ENCODE results near the gene GRXCR1.

The GRXCR1 gene

DNA sequence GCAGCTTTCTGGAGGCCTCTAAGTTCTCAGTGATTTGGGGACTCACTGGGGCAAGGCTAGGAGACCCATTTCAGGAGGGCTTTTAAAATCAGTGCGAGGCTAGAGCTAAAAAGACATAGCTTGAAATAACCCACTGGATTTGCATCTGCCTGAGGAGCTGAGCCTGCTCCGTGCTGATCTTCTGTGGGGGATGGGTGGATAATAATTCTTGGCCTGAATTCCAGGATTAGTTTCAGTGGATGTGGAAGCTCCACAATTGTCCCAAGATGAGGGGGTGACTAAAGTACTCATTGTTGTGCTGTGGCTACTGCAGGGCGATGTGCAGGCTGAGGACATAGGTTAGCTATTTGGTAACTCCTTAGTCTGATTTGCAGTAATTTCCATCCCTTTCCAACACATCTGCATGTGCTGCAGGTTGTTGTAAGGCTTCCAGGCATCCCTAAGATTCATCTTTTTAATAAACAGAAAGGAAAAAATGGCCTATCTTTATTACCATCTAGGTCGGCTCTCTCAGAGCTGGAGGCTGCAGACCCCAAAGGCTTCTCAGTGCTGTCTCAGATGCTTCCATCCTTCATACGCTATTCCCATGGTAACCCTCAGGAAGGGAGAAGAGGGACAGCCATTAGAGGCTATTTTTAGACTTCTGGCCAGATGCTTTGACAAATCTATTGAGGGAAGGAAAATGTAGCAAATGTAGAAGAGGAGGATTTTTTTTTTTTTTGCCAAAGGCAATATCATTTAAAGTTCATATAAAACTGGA lies 63.4 kb downstream of the GRXCR1 start:
- H2AK5ac ChIP-seq (ENCODE audit: low read depth, low read length) = no peak overlapping the region
- no peak overlapping the region for H4K91ac ChIP-seq (ENCODE audit: low read depth, low read length, poor library complexity)
- H4K8ac ChIP-seq (ENCODE audit: low read depth, low read length) = no peak overlapping the region
- no peak overlapping the region for H2BK15ac ChIP-seq (ENCODE audit: low read length)
- no peak overlapping the region for H2AFZ ChIP-seq (ENCODE audit: low read length)
- no peak overlapping the region for H3K4me3 ChIP-seq (ENCODE audit: low read length in 2 of 2)
- H3K27ac ChIP-seq (replicated peaks; ENCODE audit: low read length) = no peak overlapping the region
- no CpG with 5 or more reads among the region's 5 CpGs for WGBS, 2 donors (ENCODE audit: extremely low coverage in 2 of 2, insufficient read length in 2 of 2, insufficient replicate concordance in 1 of 2)
- no peak overlapping the region for H3K23ac ChIP-seq (ENCODE audit: low read depth, low read length, poor library complexity)
- no peak overlapping the region for H2BK12ac ChIP-seq (ENCODE audit: low read length)
- no peak overlapping the region for H3K4me2 ChIP-seq (ENCODE audit: insufficient read depth, low read length, poor library complexity, severe bottlenecking)
- no peak overlapping the region for H2BK120ac ChIP-seq (ENCODE audit: low read depth, low read length)
- no peaks in the 10 kb centered on the region for H3K79me1 ChIP-seq (ENCODE audit: low read depth, low read length)
- no peak for DNase-seq (ENCODE audit: low spot score)
- no peak overlapping the region for H3K14ac ChIP-seq (ENCODE audit: low read length)
- no peak overlapping the region for H2BK5ac ChIP-seq (ENCODE audit: low read length)
- H3K18ac ChIP-seq (ENCODE audit: low read length) = no peak overlapping the region
- H3K4ac ChIP-seq (ENCODE audit: low read length) = no peak overlapping the region
- no peaks in the 10 kb centered on the region for H3K9me3 ChIP-seq (replicated peaks in 1 of 2; ENCODE audit: control insufficient read depth in 2 of 2, insufficient read depth in 1 of 2, low read depth in 1 of 2, low read length in 2 of 2)
- H3K4me1 ChIP-seq (ENCODE audit: control insufficient read depth in 2 of 2, insufficient read depth in 1 of 2, low read depth in 1 of 2, low read length in 2 of 2) = no peaks in the 10 kb centered on the region
- H3K36me3 ChIP-seq (replicated peaks in 1 of 2; ENCODE audit: control insufficient read depth in 2 of 2, insufficient read depth in 2 of 2, low read length in 2 of 2) = no peaks in the 10 kb centered on the region
- no peak overlapping the region for H3K9ac ChIP-seq (ENCODE audit: low read depth, low read length, poor library complexity)
- H3K27me3 ChIP-seq (ENCODE audit: control insufficient read depth in 3 of 3, insufficient read depth in 3 of 3, low read depth in 1 of 3, low read length in 3 of 3) = no peaks in the 10 kb centered on the region

DNA sequence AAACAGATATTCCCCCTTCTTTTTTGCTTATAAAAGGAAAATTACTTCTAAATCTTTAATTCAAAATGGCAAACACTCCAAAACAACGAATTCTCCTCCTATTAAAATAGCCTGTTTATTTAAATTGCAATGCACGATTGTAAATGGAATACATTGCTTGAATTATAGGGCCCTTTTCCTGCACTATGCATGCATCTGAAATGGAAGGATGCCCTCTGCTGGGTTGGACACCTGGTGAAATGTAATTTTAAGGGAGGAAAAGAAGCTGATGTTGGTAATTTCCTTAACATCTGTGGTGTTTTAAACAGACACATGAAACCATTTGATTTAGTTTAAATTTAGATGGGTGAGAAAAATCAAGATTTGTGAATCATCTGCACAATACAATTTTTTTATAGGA lies 72.8 kb downstream of the GRXCR1 start:
- no peak overlapping the region for H2BK120ac ChIP-seq (ENCODE audit: low read depth, low read length)
- no peak overlapping the region for H3K18ac ChIP-seq (ENCODE audit: low read length)
- H2AK5ac ChIP-seq (ENCODE audit: low read depth, low read length) = no peak overlapping the region
- H3K79me1 ChIP-seq (ENCODE audit: low read depth, low read length) = no peaks in the 10 kb centered on the region
- no peak overlapping the region for H3K23ac ChIP-seq (ENCODE audit: low read depth, low read length, poor library complexity)
- no peak overlapping the region for H4K91ac ChIP-seq (ENCODE audit: low read depth, low read length, poor library complexity)
- no peaks in the 10 kb centered on the region for H3K27me3 ChIP-seq (ENCODE audit: control insufficient read depth in 3 of 3, insufficient read depth in 3 of 3, low read depth in 1 of 3, low read length in 3 of 3)
- H3K4me3 ChIP-seq (ENCODE audit: low read length in 2 of 2) = no peak overlapping the region
- H3K9me3 ChIP-seq (replicated peaks in 1 of 2; ENCODE audit: control insufficient read depth in 2 of 2, insufficient read depth in 1 of 2, low read depth in 1 of 2, low read length in 2 of 2) = no peaks in the 10 kb centered on the region
- no peak overlapping the region for H3K14ac ChIP-seq (ENCODE audit: low read length)
- no peak overlapping the region for H3K27ac ChIP-seq (replicated peaks; ENCODE audit: low read length)
- no peaks in the 10 kb centered on the region for H3K36me3 ChIP-seq (replicated peaks in 1 of 2; ENCODE audit: control insufficient read depth in 2 of 2, insufficient read depth in 2 of 2, low read length in 2 of 2)
- H3K4me2 ChIP-seq (ENCODE audit: insufficient read depth, low read length, poor library complexity, severe bottlenecking) = no peak overlapping the region
- H3K4ac ChIP-seq (ENCODE audit: low read length) = no peak overlapping the region
- no peak overlapping the region for H2BK5ac ChIP-seq (ENCODE audit: low read length)
- no peak overlapping the region for H2BK12ac ChIP-seq (ENCODE audit: low read length)
- WGBS, 2 donors (ENCODE audit: extremely low coverage in 2 of 2, insufficient read length in 2 of 2, insufficient replicate concordance in 1 of 2) = no CpG with 5 or more reads among the region's 2 CpGs
- no peak overlapping the region for H2AFZ ChIP-seq (ENCODE audit: low read length)
- H3K4me1 ChIP-seq (ENCODE audit: control insufficient read depth in 2 of 2, insufficient read depth in 1 of 2, low read depth in 1 of 2, low read length in 2 of 2) = no peaks in the 10 kb centered on the region
- H3K9ac ChIP-seq (ENCODE audit: low read depth, low read length, poor library complexity) = no peak overlapping the region
- H4K8ac ChIP-seq (ENCODE audit: low read depth, low read length) = no peak overlapping the region
- no peak overlapping the region for H2BK15ac ChIP-seq (ENCODE audit: low read length)
- DNase-seq (ENCODE audit: low spot score) = no peak

DNA sequence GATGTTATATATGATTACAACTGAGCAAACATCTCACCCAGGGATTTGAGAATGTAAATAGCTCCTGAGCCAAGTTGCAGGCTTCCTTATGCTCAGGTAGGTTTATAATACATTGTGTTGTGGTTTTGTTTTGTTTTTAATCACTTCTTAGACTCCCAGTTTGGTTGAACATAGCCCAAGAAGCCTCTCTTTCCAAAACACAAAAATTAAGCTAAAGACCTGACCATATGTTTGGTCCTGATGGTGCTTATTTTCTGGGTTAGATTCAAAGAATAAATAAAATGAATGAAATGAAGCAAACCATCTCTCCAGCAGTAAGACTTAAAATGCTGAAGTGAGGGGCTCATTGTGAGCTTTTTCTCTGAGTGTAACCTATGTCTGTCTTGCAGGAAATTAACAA lies 93.5 kb downstream of the GRXCR1 start:
- no peak overlapping the region for H3K23ac ChIP-seq (ENCODE audit: low read depth, low read length, poor library complexity)
- no peak overlapping the region for H2BK12ac ChIP-seq (ENCODE audit: low read length)
- no peak overlapping the region for H2AFZ ChIP-seq (ENCODE audit: low read length)
- no peak overlapping the region for H3K27ac ChIP-seq (replicated peaks; ENCODE audit: low read length)
- H3K27me3 ChIP-seq (ENCODE audit: control insufficient read depth in 3 of 3, insufficient read depth in 3 of 3, low read depth in 1 of 3, low read length in 3 of 3) = no peaks in the 10 kb centered on the region
- H3K79me1 ChIP-seq (ENCODE audit: low read depth, low read length) = no peaks in the 10 kb centered on the region
- DNase-seq (ENCODE audit: low spot score) = no peak
- no peak overlapping the region for H4K91ac ChIP-seq (ENCODE audit: low read depth, low read length, poor library complexity)
- no peak overlapping the region for H3K14ac ChIP-seq (ENCODE audit: low read length)
- no peaks in the 10 kb centered on the region for H3K36me3 ChIP-seq (replicated peaks in 1 of 2; ENCODE audit: control insufficient read depth in 2 of 2, insufficient read depth in 2 of 2, low read length in 2 of 2)
- no peaks in the 10 kb centered on the region for H3K4me1 ChIP-seq (ENCODE audit: control insufficient read depth in 2 of 2, insufficient read depth in 1 of 2, low read depth in 1 of 2, low read length in 2 of 2)
- no peak overlapping the region for H4K8ac ChIP-seq (ENCODE audit: low read depth, low read length)
- H3K4me3 ChIP-seq (ENCODE audit: low read length in 2 of 2) = no peak overlapping the region
- no peak overlapping the region for H3K4me2 ChIP-seq (ENCODE audit: insufficient read depth, low read length, poor library complexity, severe bottlenecking)
- H3K9ac ChIP-seq (ENCODE audit: low read depth, low read length, poor library complexity) = no peak overlapping the region
- no peak overlapping the region for H2AK5ac ChIP-seq (ENCODE audit: low read depth, low read length)
- H3K9me3 ChIP-seq (replicated peaks in 1 of 2; ENCODE audit: control insufficient read depth in 2 of 2, insufficient read depth in 1 of 2, low read depth in 1 of 2, low read length in 2 of 2) = no peaks in the 10 kb centered on the region
- H2BK15ac ChIP-seq (ENCODE audit: low read length) = no peak overlapping the region
- no peak overlapping the region for H3K18ac ChIP-seq (ENCODE audit: low read length)
- no peak overlapping the region for H2BK120ac ChIP-seq (ENCODE audit: low read depth, low read length)
- H2BK5ac ChIP-seq (ENCODE audit: low read length) = no peak overlapping the region
- no peak overlapping the region for H3K4ac ChIP-seq (ENCODE audit: low read length)

DNA sequence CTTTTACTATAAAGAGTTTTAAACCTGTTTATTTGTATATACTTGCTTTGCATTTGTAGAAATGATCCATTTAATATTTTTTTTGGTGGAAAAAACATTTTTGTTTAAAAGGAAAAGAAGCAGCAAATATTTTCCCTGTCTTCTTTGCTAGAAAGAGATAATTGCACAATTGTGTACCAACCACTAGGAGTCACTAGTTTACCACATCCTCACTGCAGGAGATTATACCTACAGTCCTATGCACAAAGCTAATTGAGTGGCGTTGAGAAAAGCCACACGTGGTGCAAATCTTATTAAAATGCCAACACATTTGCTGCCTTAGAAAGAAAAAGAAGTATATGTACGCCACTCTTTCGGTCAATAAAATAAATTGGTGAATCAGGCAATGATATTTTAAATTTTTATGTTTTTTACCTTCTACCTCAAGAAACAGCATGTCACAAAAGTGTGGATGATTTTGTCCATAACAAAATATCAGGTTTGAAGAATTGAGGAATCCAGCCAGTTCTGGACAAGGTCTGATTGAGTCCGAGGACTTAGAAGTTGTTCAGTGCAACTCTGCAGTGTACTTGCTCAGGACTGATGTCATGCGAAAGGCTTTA lies 102.9 kb downstream of the GRXCR1 start:
- no peak overlapping the region for H3K4me3 ChIP-seq (ENCODE audit: low read length in 2 of 2)
- no peak overlapping the region for H2BK12ac ChIP-seq (ENCODE audit: low read length)
- H2AK5ac ChIP-seq (ENCODE audit: low read depth, low read length) = no peak overlapping the region
- H3K9me3 ChIP-seq (replicated peaks in 1 of 2; ENCODE audit: control insufficient read depth in 2 of 2, insufficient read depth in 1 of 2, low read depth in 1 of 2, low read length in 2 of 2) = no peaks in the 10 kb centered on the region
- H2AFZ ChIP-seq (ENCODE audit: low read length) = no peak overlapping the region
- DNase-seq (ENCODE audit: low spot score) = peak; percentile 23
- H4K8ac ChIP-seq (ENCODE audit: low read depth, low read length) = no peak overlapping the region
- H3K14ac ChIP-seq (ENCODE audit: low read length) = no peak overlapping the region
- H2BK120ac ChIP-seq (ENCODE audit: low read depth, low read length) = no peak overlapping the region
- no peak overlapping the region for H3K4me2 ChIP-seq (ENCODE audit: insufficient read depth, low read length, poor library complexity, severe bottlenecking)
- H2BK5ac ChIP-seq (ENCODE audit: low read length) = no peak overlapping the region
- no peaks in the 10 kb centered on the region for H3K79me1 ChIP-seq (ENCODE audit: low read depth, low read length)
- no peaks in the 10 kb centered on the region for H3K4me1 ChIP-seq (ENCODE audit: control insufficient read depth in 2 of 2, insufficient read depth in 1 of 2, low read depth in 1 of 2, low read length in 2 of 2)
- H3K9ac ChIP-seq (ENCODE audit: low read depth, low read length, poor library complexity) = no peak overlapping the region
- no peak overlapping the region for H3K23ac ChIP-seq (ENCODE audit: low read depth, low read length, poor library complexity)
- no peak overlapping the region for H4K91ac ChIP-seq (ENCODE audit: low read depth, low read length, poor library complexity)
- H3K4ac ChIP-seq (ENCODE audit: low read length) = no peak overlapping the region
- WGBS, 2 donors (ENCODE audit: extremely low coverage in 2 of 2, insufficient read length in 2 of 2, insufficient replicate concordance in 1 of 2) = no CpG with 5 or more reads among the region's 6 CpGs
- no peaks in the 10 kb centered on the region for H3K36me3 ChIP-seq (replicated peaks in 1 of 2; ENCODE audit: control insufficient read depth in 2 of 2, insufficient read depth in 2 of 2, low read length in 2 of 2)
- no peaks in the 10 kb centered on the region for H3K27me3 ChIP-seq (ENCODE audit: control insufficient read depth in 3 of 3, insufficient read depth in 3 of 3, low read depth in 1 of 3, low read length in 3 of 3)
- H2BK15ac ChIP-seq (ENCODE audit: low read length) = no peak overlapping the region
- no peak overlapping the region for H3K18ac ChIP-seq (ENCODE audit: low read length)
- no peak overlapping the region for H3K27ac ChIP-seq (replicated peaks; ENCODE audit: low read length)
